Parathyroid adenoma (tissue), 2 donors: ENCODE results near the gene JAM3.

Source experiments
- H2AFZ ChIP-seq: fragments of 300-600 bp; sonication (generic); one replicate; pipeline ENCODE4 v1.7.0; 2017; ENCODE audit warnings: antibody characterized with exemption, mild to moderate bottlenecking
- H3K27ac ChIP-seq: fragments of 300-600 bp; sonication (generic); one replicate; pipeline ENCODE4 v1.7.0; 2017
- H3K27me3 ChIP-seq: fragments of 300-600 bp; sonication (generic); one replicate; pipeline ENCODE4 v1.7.0; 2017; ENCODE audit warnings: low read length; ENCODE audit not compliant: control insufficient read depth, insufficient read depth
- H3K36me3 ChIP-seq: fragments of 300-600 bp; sonication (generic); one replicate; pipeline ENCODE4 v1.7.0; 2017; ENCODE audit warnings: low read length; ENCODE audit not compliant: control insufficient read depth, insufficient read depth
- H3K4me1 ChIP-seq: fragments of 300-600 bp; sonication (generic); one replicate; pipeline ENCODE4 v1.7.0; 2017; ENCODE audit warnings: control low read depth
- H3K4me2 ChIP-seq: fragments of 300-600 bp; sonication (generic); one replicate; pipeline ENCODE4 v1.7.0; 2017; ENCODE audit warnings: low read length
- H3K4me3 ChIP-seq: fragments of 300-600 bp; sonication (generic); one replicate; pipeline ENCODE4 v1.7.0; 2017; ENCODE audit warnings: low read depth, low read length
- H3K79me2 ChIP-seq: fragments of 300-600 bp; sonication (generic); one replicate; pipeline ENCODE4 v1.7.0; 2017; ENCODE audit warnings: control low read depth
- H3K9ac ChIP-seq: fragments of 300-600 bp; sonication (generic); one replicate; pipeline ENCODE4 v1.7.0; 2017; ENCODE audit warnings: mild to moderate bottlenecking
- H3K9me3 ChIP-seq: fragments of 300-600 bp; sonication (generic); one replicate; pipeline ENCODE4 v1.7.0; 2017; ENCODE audit warnings: low read length; ENCODE audit not compliant: control insufficient read depth
- TF ChIP-seq, protein P1 (sequence below): fragments of 300-600 bp; sonication (generic); IDR thresholded peaks from one replicate; pipeline ENCODE4 v1.7.0; 2017; ENCODE audit warnings: antibody characterized with exemption, mild to moderate bottlenecking
- donor health status: primary hyperparathyroidism.

JAM3 gene

DNA sequence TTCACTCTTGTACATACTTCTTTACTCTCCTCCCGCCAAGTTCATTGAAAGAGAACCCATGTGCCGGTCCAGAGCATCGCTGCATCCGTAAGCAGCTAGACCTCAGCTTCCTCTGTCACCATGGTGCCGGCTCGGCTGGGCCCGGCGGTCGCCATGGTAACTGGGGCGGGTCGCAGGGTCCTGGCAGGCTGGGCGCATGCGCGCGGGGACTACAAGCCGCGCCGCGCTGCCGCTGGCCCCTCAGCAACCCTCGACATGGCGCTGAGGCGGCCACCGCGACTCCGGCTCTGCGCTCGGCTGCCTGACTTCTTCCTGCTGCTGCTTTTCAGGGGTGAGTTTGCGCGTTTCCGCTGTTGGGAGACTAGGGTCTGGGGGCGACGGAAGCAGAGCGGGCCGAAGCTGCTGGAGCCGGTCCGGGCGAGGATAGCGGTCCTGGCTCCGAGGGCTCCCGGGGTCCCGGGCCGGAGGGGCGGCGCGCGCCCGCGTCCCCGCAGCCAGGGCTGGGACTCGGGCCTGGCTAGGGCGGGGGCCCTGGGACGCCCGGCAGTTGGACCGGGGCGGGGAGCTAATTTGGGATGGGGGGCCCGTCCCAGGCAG, at the start of gene JAM3:
TSS of gene JAM3 (plus strand) at position 244 of the 597 bp plus-strand sequence. CDS start at position 256, 12 bp downstream.
- Histone ChIP-seq H3K36me3 (no peaks in the 10 kb centered on the region), H3K4me3 (peak within 1 kb of the TSS; percentile 64), H3K27me3 (no peaks in the 10 kb centered on the region), H2AFZ (peak within 1 kb of the TSS; percentile 95), H3K4me1 (peaks cover 6% of the 10 kb centered on the region), H3K9ac (no peak within 1 kb of the TSS), H3K4me2 (peak within 1 kb of the TSS; percentile 71), H3K79me2 (no peaks in the 10 kb centered on the region), H3K9me3 (no peaks in the 10 kb centered on the region), H3K27ac (peak within 1 kb of the TSS; percentile 67)
- TF ChIP-seq, protein P1, sequence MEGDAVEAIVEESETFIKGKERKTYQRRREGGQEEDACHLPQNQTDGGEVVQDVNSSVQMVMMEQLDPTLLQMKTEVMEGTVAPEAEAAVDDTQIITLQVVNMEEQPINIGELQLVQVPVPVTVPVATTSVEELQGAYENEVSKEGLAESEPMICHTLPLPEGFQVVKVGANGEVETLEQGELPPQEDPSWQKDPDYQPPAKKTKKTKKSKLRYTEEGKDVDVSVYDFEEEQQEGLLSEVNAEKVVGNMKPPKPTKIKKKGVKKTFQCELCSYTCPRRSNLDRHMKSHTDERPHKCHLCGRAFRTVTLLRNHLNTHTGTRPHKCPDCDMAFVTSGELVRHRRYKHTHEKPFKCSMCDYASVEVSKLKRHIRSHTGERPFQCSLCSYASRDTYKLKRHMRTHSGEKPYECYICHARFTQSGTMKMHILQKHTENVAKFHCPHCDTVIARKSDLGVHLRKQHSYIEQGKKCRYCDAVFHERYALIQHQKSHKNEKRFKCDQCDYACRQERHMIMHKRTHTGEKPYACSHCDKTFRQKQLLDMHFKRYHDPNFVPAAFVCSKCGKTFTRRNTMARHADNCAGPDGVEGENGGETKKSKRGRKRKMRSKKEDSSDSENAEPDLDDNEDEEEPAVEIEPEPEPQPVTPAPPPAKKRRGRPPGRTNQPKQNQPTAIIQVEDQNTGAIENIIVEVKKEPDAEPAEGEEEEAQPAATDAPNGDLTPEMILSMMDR: no peak

DNA sequence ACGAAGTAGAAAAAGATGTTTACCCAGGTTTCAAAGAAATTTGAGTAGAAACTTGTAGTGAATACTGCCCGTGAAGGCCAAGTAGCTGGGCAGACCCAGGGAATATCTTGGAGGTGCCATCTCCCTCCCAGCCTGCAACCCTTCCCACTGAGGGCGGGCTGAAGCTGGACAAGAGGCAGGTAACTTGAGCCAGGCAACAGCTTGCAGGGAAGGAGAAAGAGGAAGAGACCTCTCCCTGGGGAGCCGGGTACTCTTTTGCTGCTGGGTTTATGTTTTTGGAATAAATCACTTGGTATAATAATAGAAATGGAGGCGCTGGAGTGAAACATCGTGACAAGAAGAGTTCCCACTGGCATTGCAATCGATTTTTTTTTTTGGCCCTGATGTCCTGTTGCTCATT, 49.4 kb upstream of the JAM3 start:
- Histone ChIP-seq H3K79me2 (no peaks in the 10 kb centered on the region), H3K27me3 (no peaks in the 10 kb centered on the region)
- TF ChIP-seq, protein P1: no peak

DNA sequence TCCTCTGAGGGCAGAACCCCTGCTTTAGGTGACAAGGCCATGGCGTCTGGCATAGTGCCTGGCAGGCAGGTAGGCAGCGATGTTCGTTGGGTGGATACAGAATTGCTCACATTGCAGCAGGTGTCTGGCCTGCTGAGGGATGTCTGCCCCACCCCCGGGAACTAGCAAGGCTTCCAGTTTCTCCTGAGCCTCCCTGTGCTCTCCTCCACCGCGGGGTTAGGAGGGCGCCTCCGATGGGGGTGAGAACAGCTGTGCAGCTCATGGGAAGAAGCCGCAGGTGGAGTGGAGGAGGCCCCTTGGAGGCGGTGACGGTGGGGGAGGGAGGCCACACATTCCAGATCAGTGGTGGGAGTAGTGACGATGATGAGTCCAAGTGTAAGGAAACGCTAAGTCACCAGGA, 48.3 kb upstream of the JAM3 start:
- Histone ChIP-seq H2AFZ (no peak overlapping the region), H3K27ac (no peak overlapping the region), H3K9ac (no peak overlapping the region), H3K9me3 (no peaks in the 10 kb centered on the region), H3K4me1 (no peaks in the 10 kb centered on the region), H3K4me2 (no peak overlapping the region), H3K27me3 (no peaks in the 10 kb centered on the region), H3K36me3 (no peaks in the 10 kb centered on the region), H3K79me2 (no peaks in the 10 kb centered on the region), H3K4me3 (no peak overlapping the region)
- TF ChIP-seq, protein P1: no peak

More for the DNA sequence above, 49.4 kb upstream of the JAM3 start:
- no peak overlapping the region for H3K4me2 ChIP-seq
- no peak overlapping the region for H3K9ac ChIP-seq
- no peak overlapping the region for H2AFZ ChIP-seq
- H3K4me1 ChIP-seq: no peaks in the 10 kb centered on the region
- H3K9me3 ChIP-seq: no peaks in the 10 kb centered on the region
- no peak overlapping the region for H3K27ac ChIP-seq
- no peaks in the 10 kb centered on the region for H3K36me3 ChIP-seq
- H3K4me3 ChIP-seq: no peak overlapping the region

DNA sequence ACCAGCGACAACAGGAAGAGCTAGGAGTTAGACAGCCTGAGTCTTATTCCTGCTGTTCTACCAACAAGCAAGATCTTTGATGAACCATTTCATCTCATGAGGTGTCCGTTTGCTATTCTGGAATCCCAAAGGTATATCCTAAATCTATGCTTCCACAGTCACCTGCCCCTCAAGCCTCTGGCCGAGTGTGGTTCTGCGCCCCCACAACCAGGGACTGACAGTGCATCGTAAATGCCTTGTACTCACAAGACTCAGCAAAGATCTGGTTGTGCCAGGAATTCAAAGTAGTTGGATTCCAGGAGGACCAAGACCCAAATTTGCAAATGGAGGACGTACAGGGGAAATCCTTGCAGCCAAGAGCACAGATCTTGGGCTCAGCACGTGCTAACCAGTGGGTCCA, 47.5 kb upstream of the JAM3 start:
- Histone ChIP-seq H3K4me1 (no peaks in the 10 kb centered on the region), H2AFZ (no peak overlapping the region), H3K9me3 (no peaks in the 10 kb centered on the region), H3K27me3 (no peaks in the 10 kb centered on the region), H3K9ac (no peak overlapping the region), H3K79me2 (no peaks in the 10 kb centered on the region), H3K36me3 (no peaks in the 10 kb centered on the region), H3K4me3 (no peak overlapping the region), H3K4me2 (no peak overlapping the region), H3K27ac (no peak overlapping the region)
- TF ChIP-seq, protein P1: no peak

DNA sequence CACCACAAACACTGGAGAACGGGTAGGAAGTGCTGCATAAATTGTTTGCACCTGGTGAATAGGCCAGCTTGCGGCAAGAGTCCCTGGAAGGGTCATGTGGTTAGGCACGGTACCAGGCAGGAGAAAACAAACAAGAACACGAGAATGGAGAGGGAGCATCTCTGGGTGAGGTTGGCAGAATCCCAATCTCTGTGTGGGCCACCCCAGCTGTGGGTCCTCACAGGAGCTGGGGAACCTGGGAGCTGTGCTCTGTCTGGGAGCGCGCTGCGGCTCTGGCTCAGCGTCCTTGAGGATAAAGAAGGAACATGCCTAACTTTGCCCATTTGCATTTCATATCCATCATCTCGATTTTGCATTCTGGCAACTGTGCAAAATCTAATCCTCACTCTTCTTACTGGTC, 46.1 kb upstream of the JAM3 start:
- Histone ChIP-seq H3K79me2 (no peaks in the 10 kb centered on the region), H3K4me3 (no peak overlapping the region), H3K36me3 (no peaks in the 10 kb centered on the region), H3K27me3 (no peaks in the 10 kb centered on the region), H2AFZ (no peak overlapping the region), H3K4me1 (no peaks in the 10 kb centered on the region), H3K9ac (no peak overlapping the region), H3K4me2 (no peak overlapping the region), H3K27ac (no peak overlapping the region), H3K9me3 (no peaks in the 10 kb centered on the region)
- TF ChIP-seq, protein P1: no peak
